DOHH2 (cell line): ENCODE data around the gene EPAS1.

Source experiments
- H3F3A ChIP-seq: fragments of 200-600 bp; sonication (generic), shearing (Covaris generic); 2 replicates; pipeline ENCODE4 v1.6.0; 2016; ENCODE audit warnings: antibody characterized with exemption, mild to moderate bottlenecking; ENCODE audit not compliant: control insufficient read depth, insufficient read depth
- H3K27ac ChIP-seq: fragments of 200-600 bp; sonication (generic); 2 replicates; pipeline ENCODE4 v1.5.1; 2014; ENCODE audit warnings: low read depth, mild to moderate bottlenecking, low read length, moderate library complexity
- H3K27me3 ChIP-seq: fragments of 200-600 bp; sonication (generic); 2 replicates; pipeline ENCODE4 v1.6.1; 2014; ENCODE audit warnings: mild to moderate bottlenecking, low read length, mixed read lengths; ENCODE audit not compliant: control insufficient read depth
- H3K36me3 ChIP-seq: fragments of 200-600 bp; sonication (generic); 2 replicates; pipeline ENCODE4 v1.6.1; 2014; ENCODE audit warnings: mild to moderate bottlenecking, low read length, moderate library complexity, mixed read lengths; ENCODE audit not compliant: control insufficient read depth
- H3K4me1 ChIP-seq: fragments of 200-600 bp; sonication (generic); 2 replicates; pipeline ENCODE4 v1.6.1; 2014; ENCODE audit warnings: mild to moderate bottlenecking, low read length, mixed read lengths; ENCODE audit not compliant: control insufficient read depth
- H3K4me2 ChIP-seq: fragments of 200-600 bp; sonication (generic); 2 replicates; pipeline ENCODE4 v1.6.0; 2014; ENCODE audit warnings: mild to moderate bottlenecking, low read length, moderate library complexity
- H3K4me3 ChIP-seq: fragments of 200-600 bp; sonication (generic); 2 replicates; pipeline ENCODE4 v1.5.1; 2014; ENCODE audit warnings: mild to moderate bottlenecking, low read length, mixed read lengths
- H3K79me2 ChIP-seq: fragments of 200-600 bp; sonication (generic); 2 replicates; pipeline ENCODE4 v1.6.1; 2014; ENCODE audit warnings: mild to moderate bottlenecking, low read length, mixed read lengths; ENCODE audit not compliant: control insufficient read depth
- H3K9me2 ChIP-seq: fragments of 200-600 bp; sonication (generic); replicated peaks from 2 replicates; pipeline ENCODE4 v1.6.1; 2014; ENCODE audit warnings: mild to moderate bottlenecking, low read length, mixed read lengths; ENCODE audit not compliant: control insufficient read depth
- H3K9me3 ChIP-seq: fragments of 200-600 bp; sonication (generic); 2 replicates; pipeline ENCODE4 v1.6.1; 2014; ENCODE audit warnings: antibody characterized with exemption, low read length, mixed read lengths; ENCODE audit not compliant: control insufficient read depth, insufficient read depth
- H4K20me1 ChIP-seq: fragments of 200-600 bp; sonication (generic); 2 replicates; pipeline ENCODE4 v1.6.0; 2014; ENCODE audit warnings: low read depth, mild to moderate bottlenecking, antibody characterized with exemption, low read length, moderate library complexity; ENCODE audit not compliant: control insufficient read depth, insufficient read depth
- CTCF ChIP-seq: fragments of 200-600 bp; sonication (generic); IDR thresholded peaks from one replicate; pipeline ENCODE4 v1.5.1; 2014; ENCODE audit warnings: antibody characterized with exemption, mild to moderate bottlenecking, low read depth, low read length; ENCODE audit not compliant: poor library complexity, severe bottlenecking
- EZH2phosphoT487 ChIP-seq: fragments of 200-600 bp; sonication (generic); IDR thresholded peaks from 2 replicates; pipeline ENCODE4 v1.6.1; 2017; ENCODE audit warnings: borderline replicate concordance, mild to moderate bottlenecking, antibody characterized with exemption, low read length, moderate library complexity, mixed read lengths

Gene EPAS1

GRCh38 chr2:46421361-46421760 is 124.2 kb downstream of the EPAS1 start:
- H3K4me2 ChIP-seq = no peak overlapping the region
- H3K36me3 ChIP-seq = no peaks in the 10 kb centered on the region
- no peaks in the 10 kb centered on the region for H3K4me1 ChIP-seq
- H3K27me3 ChIP-seq = no peaks in the 10 kb centered on the region; the same call in 1 of the 2 replicates
- TF ChIP-seq CTCF (no peak), EZH2phosphoT487 (no peak)
- H3K9me3 ChIP-seq = peaks cover 17% of the 10 kb centered on the region
- no peaks in the 10 kb centered on the region for H4K20me1 ChIP-seq
- H3K79me2 ChIP-seq = no peaks in the 10 kb centered on the region
- H3F3A ChIP-seq = no peaks in the 10 kb centered on the region; the same call in 1 of the 2 replicates
- no peaks in the 10 kb centered on the region for H3K9me2 ChIP-seq
- no peak overlapping the region for H3K4me3 ChIP-seq
- H3K27ac ChIP-seq = no peak overlapping the region

- TF ChIP-seq CTCF = no peak
- Histone ChIP-seq H3K27me3 (no peaks in the 10 kb centered on the region; the same call in 1 of the 2 replicates), H3K36me3 (no peaks in the 10 kb centered on the region), H3K27ac (no peak overlapping the region), H3K4me3 (no peak overlapping the region), H3K4me1 (no peaks in the 10 kb centered on the region), H3K9me2 (no peaks in the 10 kb centered on the region), H3K9me3 (0 out of 2 replicates have a peak, but pooled peaks cover 3% of the 10 kb centered on the region), H3K4me2 (no peak overlapping the region), H3F3A (no peaks in the 10 kb centered on the region; the same call in 1 of the 2 replicates), H4K20me1 (no peaks in the 10 kb centered on the region), H3K79me2 (no peaks in the 10 kb centered on the region)
These were observed 125.6 kb downstream of the EPAS1 start for GRCh38 chr2:46422717-46423394.

GRCh38 chr2:46424937-46425336 is 127.7 kb downstream of the EPAS1 start:
- no peaks in the 10 kb centered on the region for H3K9me2 ChIP-seq
- no peaks in the 10 kb centered on the region for H3K79me2 ChIP-seq
- no peaks in the 10 kb centered on the region for H4K20me1 ChIP-seq
- H3K27ac ChIP-seq = no peak overlapping the region
- no peaks in the 10 kb centered on the region; the same call in 1 of the 2 replicates for H3K27me3 ChIP-seq
- no peak overlapping the region for H3K4me3 ChIP-seq
- no peaks in the 10 kb centered on the region for H3K9me3 ChIP-seq
- H3K4me2 ChIP-seq = no peak overlapping the region
- TF ChIP-seq CTCF = no peak
- no peak for TF ChIP-seq EZH2phosphoT487
- no peaks in the 10 kb centered on the region for H3K4me1 ChIP-seq
- no peaks in the 10 kb centered on the region; the same call in 1 of the 2 replicates for H3F3A ChIP-seq
- H3K36me3 ChIP-seq = no peaks in the 10 kb centered on the region
